HEK293 (cell line): ENCODE measurements around the gene C9orf72.

Experiments
- TCF7L2 ChIP-seq: IDR thresholded peaks from 2 replicates; pipeline ENCODE4 v1.6.1; 2011; ENCODE audit warnings: low read depth, mild to moderate bottlenecking, inconsistent platforms, low read length, moderate library complexity, borderline replicate concordance
- TRIM28 ChIP-seq: IDR thresholded peaks from 2 replicates; pipeline ENCODE4 v1.6.1; 2011; ENCODE audit warnings: low read length, control low read depth, borderline replicate concordance
- ZNF114 ChIP-seq: fragments of 450-650 bp; formaldehyde crosslinking; IDR thresholded peaks from 2 replicates; pipeline ENCODE4 v1.5.0; 2017; ENCODE audit warnings: missing biosample characterization, missing genetic modification characterization
- ZNF274 ChIP-seq, 2 experiments: fragments of 200-500 bp in 1 of 2; fragments of 450-650 bp in 1 of 2; sonication (Bioruptor generic) in 1 of 2; formaldehyde crosslinking in 1 of 2; IDR thresholded peaks; 2 replicates each; pipeline versions ENCODE4 v1.5.1 to v1.6.1; 2014 to 2016; ENCODE audit warnings: borderline replicate concordance in 1 of 2, inconsistent platforms in 1 of 2, low read length in 1 of 2, missing biosample characterization in 1 of 2, missing genetic modification characterization in 1 of 2
- ZNF350 ChIP-seq: fragments of 450-650 bp; formaldehyde crosslinking; IDR thresholded peaks from 2 replicates; pipeline ENCODE4 v1.5.0; 2017; ENCODE audit warnings: missing biosample characterization, mild to moderate bottlenecking, missing genetic modification characterization
- ZNF394 ChIP-seq: fragments of 450-650 bp; formaldehyde crosslinking; IDR thresholded peaks from 2 replicates; pipeline ENCODE4 v1.5.1; 2016; ENCODE audit warnings: missing biosample characterization, missing genetic modification characterization, mild to moderate bottlenecking, moderate library complexity, borderline replicate concordance
- TF ChIP-seq, protein P1 (sequence below): sonication (generic); formaldehyde crosslinking; IDR thresholded peaks from 2 replicates; pipeline ENCODE4 v1.8.1; 2022; ENCODE audit warnings: mild to moderate bottlenecking, moderate library complexity, missing genetic modification reagents
- TF ChIP-seq, protein P2 (sequence below): fragments of 450-650 bp; formaldehyde crosslinking; IDR thresholded peaks from 2 replicates; pipeline ENCODE4 v1.5.1; 2016; ENCODE audit warnings: missing biosample characterization, missing genetic modification characterization
- TF ChIP-seq, protein P3 (sequence below): fragments of 450-650 bp; formaldehyde crosslinking; IDR thresholded peaks from 2 replicates; pipeline ENCODE4 v1.5.1; 2016; ENCODE audit warnings: missing biosample characterization, missing genetic modification characterization
- TF ChIP-seq, protein P4 (sequence below): fragments of 450-650 bp; formaldehyde crosslinking; IDR thresholded peaks from 2 replicates; pipeline ENCODE4 v1.5.1; 2016; ENCODE audit warnings: missing biosample characterization, missing genetic modification characterization

DNA sequence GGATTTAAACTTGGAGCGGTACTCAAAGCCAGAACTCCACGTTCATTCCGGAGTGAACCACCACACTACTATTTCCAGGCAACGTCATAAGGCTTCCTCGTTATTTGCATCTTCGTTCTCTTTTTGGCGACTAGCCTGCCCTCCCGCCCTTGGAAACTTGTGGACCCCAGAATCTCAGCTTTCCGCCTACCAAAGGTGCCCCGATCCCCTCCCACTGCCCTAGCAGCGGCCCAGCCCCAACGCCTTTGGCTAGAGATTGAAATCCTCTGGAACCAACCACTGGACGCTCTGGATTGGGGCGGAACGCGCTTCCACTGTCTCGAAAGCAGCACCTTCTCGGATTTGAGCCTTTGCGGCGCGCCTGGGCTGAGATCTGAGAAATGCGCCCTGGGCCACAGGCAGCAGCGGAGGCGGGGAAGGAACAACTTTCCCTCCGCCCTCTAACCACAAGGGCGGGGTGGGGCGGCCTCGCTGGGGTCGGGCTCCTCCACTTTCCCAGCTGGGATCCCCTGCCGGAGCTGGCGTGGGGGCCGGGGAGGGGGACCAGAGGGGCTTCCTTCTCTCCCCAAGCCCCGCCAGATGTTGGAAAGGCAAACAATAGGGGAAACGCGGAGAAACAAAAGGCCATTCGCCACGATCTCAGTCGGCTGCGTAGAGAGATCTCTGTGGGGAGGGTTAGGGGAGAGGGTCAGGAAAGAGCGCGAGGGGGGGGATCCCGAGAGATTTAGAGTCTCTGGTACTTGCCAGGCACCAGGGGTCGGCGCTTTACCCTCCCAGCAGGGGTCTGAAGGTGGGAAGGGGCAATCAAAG, 45.0 kb downstream of the C9orf72 start:
- TF ChIP-seq, protein P1, sequence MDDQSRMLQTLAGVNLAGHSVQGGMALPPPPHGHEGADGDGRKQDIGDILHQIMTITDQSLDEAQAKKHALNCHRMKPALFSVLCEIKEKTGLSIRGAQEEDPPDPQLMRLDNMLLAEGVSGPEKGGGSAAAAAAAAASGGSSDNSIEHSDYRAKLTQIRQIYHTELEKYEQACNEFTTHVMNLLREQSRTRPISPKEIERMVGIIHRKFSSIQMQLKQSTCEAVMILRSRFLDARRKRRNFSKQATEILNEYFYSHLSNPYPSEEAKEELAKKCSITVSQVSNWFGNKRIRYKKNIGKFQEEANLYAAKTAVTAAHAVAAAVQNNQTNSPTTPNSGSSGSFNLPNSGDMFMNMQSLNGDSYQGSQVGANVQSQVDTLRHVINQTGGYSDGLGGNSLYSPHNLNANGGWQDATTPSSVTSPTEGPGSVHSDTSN (CRISPR knock-in tag) = peak; percentile 75; the same call in 1 of the 2 replicates
- TF ChIP-seq ZNF394 (tag by site-specific recombination) (no peak), ZNF274 (IDR thresholded peaks at IDR 0.05; ENCODE audit: low read length) (no peak), ZNF274 (tag by site-specific recombination; IDR thresholded peaks at IDR 0.05; ENCODE audit: borderline replicate concordance) (no peak), TRIM28 (no peak), ZNF350 (tag by site-specific recombination) (no peak), ZNF114 (no peak), TCF7L2 (no peak)
- TF ChIP-seq, protein P2, sequence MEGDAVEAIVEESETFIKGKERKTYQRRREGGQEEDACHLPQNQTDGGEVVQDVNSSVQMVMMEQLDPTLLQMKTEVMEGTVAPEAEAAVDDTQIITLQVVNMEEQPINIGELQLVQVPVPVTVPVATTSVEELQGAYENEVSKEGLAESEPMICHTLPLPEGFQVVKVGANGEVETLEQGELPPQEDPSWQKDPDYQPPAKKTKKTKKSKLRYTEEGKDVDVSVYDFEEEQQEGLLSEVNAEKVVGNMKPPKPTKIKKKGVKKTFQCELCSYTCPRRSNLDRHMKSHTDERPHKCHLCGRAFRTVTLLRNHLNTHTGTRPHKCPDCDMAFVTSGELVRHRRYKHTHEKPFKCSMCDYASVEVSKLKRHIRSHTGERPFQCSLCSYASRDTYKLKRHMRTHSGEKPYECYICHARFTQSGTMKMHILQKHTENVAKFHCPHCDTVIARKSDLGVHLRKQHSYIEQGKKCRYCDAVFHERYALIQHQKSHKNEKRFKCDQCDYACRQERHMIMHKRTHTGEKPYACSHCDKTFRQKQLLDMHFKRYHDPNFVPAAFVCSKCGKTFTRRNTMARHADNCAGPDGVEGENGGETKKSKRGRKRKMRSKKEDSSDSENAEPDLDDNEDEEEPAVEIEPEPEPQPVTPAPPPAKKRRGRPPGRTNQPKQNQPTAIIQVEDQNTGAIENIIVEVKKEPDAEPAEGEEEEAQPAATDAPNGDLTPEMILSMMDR (tag by site-specific recombination) = no peak
- TF ChIP-seq, protein P3, sequence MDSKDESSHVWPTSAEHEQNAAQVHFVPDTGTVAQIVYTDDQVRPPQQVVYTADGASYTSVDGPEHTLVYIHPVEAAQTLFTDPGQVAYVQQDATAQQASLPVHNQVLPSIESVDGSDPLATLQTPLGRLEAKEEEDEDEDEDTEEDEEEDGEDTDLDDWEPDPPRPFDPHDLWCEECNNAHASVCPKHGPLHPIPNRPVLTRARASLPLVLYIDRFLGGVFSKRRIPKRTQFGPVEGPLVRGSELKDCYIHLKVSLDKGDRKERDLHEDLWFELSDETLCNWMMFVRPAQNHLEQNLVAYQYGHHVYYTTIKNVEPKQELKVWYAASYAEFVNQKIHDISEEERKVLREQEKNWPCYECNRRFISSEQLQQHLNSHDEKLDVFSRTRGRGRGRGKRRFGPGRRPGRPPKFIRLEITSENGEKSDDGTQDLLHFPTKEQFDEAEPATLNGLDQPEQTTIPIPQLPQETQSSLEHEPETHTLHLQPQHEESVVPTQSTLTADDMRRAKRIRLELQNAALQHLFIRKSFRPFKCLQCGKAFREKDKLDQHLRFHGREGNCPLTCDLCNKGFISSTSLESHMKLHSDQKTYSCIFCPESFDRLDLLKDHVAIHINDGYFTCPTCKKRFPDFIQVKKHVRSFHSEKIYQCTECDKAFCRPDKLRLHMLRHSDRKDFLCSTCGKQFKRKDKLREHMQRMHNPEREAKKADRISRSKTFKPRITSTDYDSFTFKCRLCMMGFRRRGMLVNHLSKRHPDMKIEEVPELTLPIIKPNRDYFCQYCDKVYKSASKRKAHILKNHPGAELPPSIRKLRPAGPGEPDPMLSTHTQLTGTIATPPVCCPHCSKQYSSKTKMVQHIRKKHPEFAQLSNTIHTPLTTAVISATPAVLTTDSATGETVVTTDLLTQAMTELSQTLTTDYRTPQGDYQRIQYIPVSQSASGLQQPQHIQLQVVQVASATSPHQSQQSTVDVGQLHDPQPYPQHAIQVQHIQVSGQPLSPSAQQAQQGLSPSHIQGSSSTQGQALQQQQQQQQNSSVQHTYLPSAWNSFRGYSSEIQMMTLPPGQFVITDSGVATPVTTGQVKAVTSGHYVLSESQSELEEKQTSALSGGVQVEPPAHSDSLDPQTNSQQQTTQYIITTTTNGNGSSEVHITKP = peak; percentile 20
- TF ChIP-seq, protein P4, sequence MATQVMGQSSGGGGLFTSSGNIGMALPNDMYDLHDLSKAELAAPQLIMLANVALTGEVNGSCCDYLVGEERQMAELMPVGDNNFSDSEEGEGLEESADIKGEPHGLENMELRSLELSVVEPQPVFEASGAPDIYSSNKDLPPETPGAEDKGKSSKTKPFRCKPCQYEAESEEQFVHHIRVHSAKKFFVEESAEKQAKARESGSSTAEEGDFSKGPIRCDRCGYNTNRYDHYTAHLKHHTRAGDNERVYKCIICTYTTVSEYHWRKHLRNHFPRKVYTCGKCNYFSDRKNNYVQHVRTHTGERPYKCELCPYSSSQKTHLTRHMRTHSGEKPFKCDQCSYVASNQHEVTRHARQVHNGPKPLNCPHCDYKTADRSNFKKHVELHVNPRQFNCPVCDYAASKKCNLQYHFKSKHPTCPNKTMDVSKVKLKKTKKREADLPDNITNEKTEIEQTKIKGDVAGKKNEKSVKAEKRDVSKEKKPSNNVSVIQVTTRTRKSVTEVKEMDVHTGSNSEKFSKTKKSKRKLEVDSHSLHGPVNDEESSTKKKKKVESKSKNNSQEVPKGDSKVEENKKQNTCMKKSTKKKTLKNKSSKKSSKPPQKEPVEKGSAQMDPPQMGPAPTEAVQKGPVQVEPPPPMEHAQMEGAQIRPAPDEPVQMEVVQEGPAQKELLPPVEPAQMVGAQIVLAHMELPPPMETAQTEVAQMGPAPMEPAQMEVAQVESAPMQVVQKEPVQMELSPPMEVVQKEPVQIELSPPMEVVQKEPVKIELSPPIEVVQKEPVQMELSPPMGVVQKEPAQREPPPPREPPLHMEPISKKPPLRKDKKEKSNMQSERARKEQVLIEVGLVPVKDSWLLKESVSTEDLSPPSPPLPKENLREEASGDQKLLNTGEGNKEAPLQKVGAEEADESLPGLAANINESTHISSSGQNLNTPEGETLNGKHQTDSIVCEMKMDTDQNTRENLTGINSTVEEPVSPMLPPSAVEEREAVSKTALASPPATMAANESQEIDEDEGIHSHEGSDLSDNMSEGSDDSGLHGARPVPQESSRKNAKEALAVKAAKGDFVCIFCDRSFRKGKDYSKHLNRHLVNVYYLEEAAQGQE (tag by site-specific recombination) = no peak
